Mesenchymal stem cell (in vitro differentiated cells and primary cell): ENCODE measurements around the gene KLHL29.

Experiments used
- DNase-seq: peaks from one replicate; pipeline ENCODE4 v3.0.0-alpha.2; 2013
- H2AFZ ChIP-seq: one replicate; pipeline ENCODE4 v1.6.1; 2013; ENCODE audit warnings: low read depth, mild to moderate bottlenecking, control low read depth, inconsistent platforms, low read length, moderate library complexity
- H2AK5ac ChIP-seq: 2 replicates; pipeline ENCODE4 v1.6.1; 2013; ENCODE audit warnings: low read length, moderate library complexity, mild to moderate bottlenecking, inconsistent platforms; ENCODE audit not compliant: severe bottlenecking
- H2BK120ac ChIP-seq: one replicate; pipeline ENCODE4 v1.6.1; 2013; ENCODE audit warnings: low read depth, mild to moderate bottlenecking, inconsistent platforms, low read length, moderate library complexity
- H2BK12ac ChIP-seq, 2 experiments: one replicate each; pipeline ENCODE4 v1.6.1; 2013; ENCODE audit warnings: inconsistent platforms in 2 of 2, low read length in 2 of 2, mild to moderate bottlenecking in 2 of 2, moderate library complexity in 2 of 2, control low read depth in 1 of 2
- H2BK15ac ChIP-seq: one replicate; pipeline ENCODE4 v1.6.1; 2013; ENCODE audit warnings: mild to moderate bottlenecking, low read depth, inconsistent platforms; ENCODE audit not compliant: poor library complexity, severe bottlenecking
- H2BK5ac ChIP-seq: 2 replicates; pipeline ENCODE4 v1.6.1; 2013; ENCODE audit warnings: low read depth, mild to moderate bottlenecking, low read length, control low read depth, inconsistent platforms; ENCODE audit not compliant: poor library complexity, severe bottlenecking
- H3K14ac ChIP-seq, 2 experiments: one replicate each; pipeline ENCODE4 v1.6.1; 2013; ENCODE audit warnings: inconsistent platforms in 2 of 2, low read length in 2 of 2, control low read depth in 1 of 2, mild to moderate bottlenecking in 1 of 2, moderate library complexity in 1 of 2
- H3K18ac ChIP-seq, 2 experiments: one replicate each; pipeline ENCODE4 v1.6.1; 2013; ENCODE audit warnings: inconsistent platforms in 2 of 2, low read length in 2 of 2, control low read depth in 1 of 2, low read depth in 1 of 2, mild to moderate bottlenecking in 1 of 2
- H3K23ac ChIP-seq, 2 experiments: one replicate each; pipeline ENCODE4 v1.6.1; 2013; ENCODE audit warnings: inconsistent platforms in 2 of 2, low read length in 2 of 2, mild to moderate bottlenecking in 2 of 2, moderate library complexity in 2 of 2, control low read depth in 1 of 2
- H3K27ac ChIP-seq: 2 replicates; pipeline ENCODE4 v1.5.1; 2013; ENCODE audit warnings: mild to moderate bottlenecking, moderate library complexity, low read length, control low read depth, inconsistent platforms; ENCODE audit not compliant: poor library complexity, severe bottlenecking
- H3K27me3 ChIP-seq, 2 experiments: 2 replicates each; pipeline versions ENCODE4 v1.6.1 to v1.7.0; 2013; ENCODE audit warnings: low read length in 2 of 2, mild to moderate bottlenecking in 2 of 2, moderate library complexity in 2 of 2, control low read depth in 1 of 2, inconsistent platforms in 1 of 2; ENCODE audit not compliant: control insufficient read depth in 1 of 2, insufficient read depth in 1 of 2
- H3K36me3 ChIP-seq, 2 experiments: 2 replicates each; pipeline versions ENCODE4 v1.6.1 to v1.7.0; 2013; ENCODE audit warnings: low read length in 2 of 2, control low read depth in 1 of 2, inconsistent platforms in 1 of 2, low read depth in 1 of 2, mild to moderate bottlenecking in 1 of 2; ENCODE audit not compliant: insufficient read depth in 2 of 2, control insufficient read depth in 1 of 2
- H3K4ac ChIP-seq, 2 experiments: one replicate each; pipeline ENCODE4 v1.6.1; 2013; ENCODE audit warnings: inconsistent platforms in 2 of 2, low read length in 2 of 2, mild to moderate bottlenecking in 2 of 2, moderate library complexity in 2 of 2, control low read depth in 1 of 2, low read depth in 1 of 2
- H3K4me1 ChIP-seq: 2 replicates; pipeline ENCODE4 v1.6.1; 2013; ENCODE audit warnings: low read depth, low read length, control low read depth; ENCODE audit not compliant: control insufficient read depth, insufficient read depth
- H3K4me2 ChIP-seq: 2 replicates; pipeline ENCODE4 v1.6.1; 2013; ENCODE audit warnings: low read length, mild to moderate bottlenecking, inconsistent platforms; ENCODE audit not compliant: poor library complexity, severe bottlenecking
- H3K4me3 ChIP-seq, 2 experiments: 2 replicates each; pipeline versions ENCODE4 v1.5.1 to v1.7.0; 2013; ENCODE audit warnings: low read length in 2 of 2, mild to moderate bottlenecking in 2 of 2, control low read depth in 1 of 2, low read depth in 1 of 2; ENCODE audit not compliant: insufficient read depth in 1 of 2
- H3K79me1 ChIP-seq: replicated peaks from 2 replicates; pipeline ENCODE4 v1.6.1; 2013; ENCODE audit warnings: mild to moderate bottlenecking, control low read depth, low read length, inconsistent platforms; ENCODE audit not compliant: poor library complexity, severe bottlenecking
- H3K9ac ChIP-seq: 2 replicates; pipeline ENCODE4 v1.7.0; 2013; ENCODE audit warnings: mild to moderate bottlenecking, low read length, moderate library complexity
- H3K9me3 ChIP-seq: 2 replicates; pipeline ENCODE4 v1.7.0; 2013; ENCODE audit warnings: mild to moderate bottlenecking, low read length; ENCODE audit not compliant: control insufficient read depth
- H4K8ac ChIP-seq: one replicate; pipeline ENCODE4 v1.6.1; 2013; ENCODE audit warnings: inconsistent platforms, mild to moderate bottlenecking, low read length, moderate library complexity
- H4K91ac ChIP-seq: one replicate; pipeline ENCODE4 v1.6.1; 2013; ENCODE audit warnings: mild to moderate bottlenecking, low read length, inconsistent platforms
- WGBS: methylation state at CpG from one replicate; pipeline ENCODE4 v1.1.7; 2013; ENCODE audit warnings: mixed read lengths; 5-methylcytosine and 5-hydroxymethylcytosine counted together

The KLHL29 gene

DNA sequence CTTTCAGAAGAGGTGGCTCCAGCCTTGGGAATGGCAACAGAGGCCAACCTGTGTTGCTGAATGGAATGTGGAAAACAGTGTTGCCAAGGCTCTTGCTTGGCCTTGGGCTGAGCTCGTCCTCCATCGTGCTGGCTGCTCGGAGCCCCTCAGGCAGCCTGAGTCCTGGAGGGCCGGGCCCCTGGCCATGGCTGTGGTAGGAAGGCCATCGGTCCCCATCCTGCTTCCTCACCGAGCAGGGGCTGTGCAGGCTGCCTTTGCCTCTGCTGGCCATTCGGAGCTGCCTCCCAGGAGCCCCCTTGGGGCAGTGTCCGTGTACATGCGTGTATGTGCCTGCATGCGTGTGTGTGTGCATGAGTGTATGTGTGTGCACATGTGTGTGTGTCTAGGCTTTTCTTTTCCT is 178.2 kb downstream of the KLHL29 start:
- no peak overlapping the region for H2BK15ac ChIP-seq
- DNase-seq = no peak
- no peak overlapping the region for H4K91ac ChIP-seq
- no peak overlapping the region for H2BK12ac ChIP-seq
- no peak overlapping the region for H3K4ac ChIP-seq
- H3K9me3 ChIP-seq = no peaks in the 10 kb centered on the region
- H2BK120ac ChIP-seq = no peak overlapping the region
- no peak overlapping the region for H2BK5ac ChIP-seq
- 85% methylated on average over 10 of the region's 10 CpGs for WGBS
- H3K4me2 ChIP-seq = no peak overlapping the region
- no peak overlapping the region for H3K14ac ChIP-seq
- peaks cover 0 to 6% of the 10 kb centered on the region in 2 experiments for H3K27me3 ChIP-seq
- no peak overlapping the region for H3K23ac ChIP-seq
- no peak overlapping the region for H3K27ac ChIP-seq
- H3K9ac ChIP-seq = no peak overlapping the region
- peaks cover 9 to 13% of the 10 kb centered on the region in 2 experiments for H3K36me3 ChIP-seq
- H4K8ac ChIP-seq = no peak overlapping the region
- H2AK5ac ChIP-seq = no peak overlapping the region
- H3K79me1 ChIP-seq = peaks cover under 1% of the 10 kb centered on the region
- H2AFZ ChIP-seq = no peak overlapping the region
- H3K4me1 ChIP-seq = peaks cover 29% of the 10 kb centered on the region
- no peak overlapping the region for H3K4me3 ChIP-seq
- no peak overlapping the region for H3K18ac ChIP-seq

GRCh38 chr2:23563673-23564614 is 179.0 kb downstream of the KLHL29 start:
- H3K9ac ChIP-seq = peak overlapping the region; percentile 9
- 72% methylated on average over 19 of the region's 22 CpGs for WGBS
- H3K79me1 ChIP-seq = peaks cover 5% of the 10 kb centered on the region

DNA sequence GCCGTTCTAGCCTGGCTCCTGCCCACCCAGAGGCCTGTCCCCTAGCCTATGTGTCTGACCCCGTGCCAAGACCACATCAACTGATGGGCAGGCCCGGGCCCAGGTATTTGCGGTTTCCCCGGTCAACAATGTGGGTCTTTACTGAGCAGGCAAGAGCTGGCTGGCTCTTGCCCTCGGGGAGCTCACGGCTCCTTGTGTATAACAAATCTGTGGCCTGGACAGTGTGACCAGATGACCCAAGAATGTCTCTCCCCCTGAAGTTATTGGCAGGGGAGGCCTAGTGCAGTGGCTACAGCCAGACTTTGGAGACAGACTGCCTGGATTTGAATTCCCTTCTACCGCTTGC is 179.6 kb downstream of the KLHL29 start:
- no peak overlapping the region for H3K4me2 ChIP-seq
- peak overlapping the region; percentile 55 for H2AK5ac ChIP-seq
- no peak overlapping the region for H3K4ac ChIP-seq
- H3K79me1 ChIP-seq = peaks cover 5% of the 10 kb centered on the region
- no peaks in the 10 kb centered on the region for H3K9me3 ChIP-seq
- peaks cover 29% of the 10 kb centered on the region for H3K4me1 ChIP-seq
- H2AFZ ChIP-seq = no peak overlapping the region
- no peak overlapping the region for H2BK12ac ChIP-seq
- H3K27ac ChIP-seq = no peak overlapping the region
- H2BK5ac ChIP-seq = no peak overlapping the region
- H2BK120ac ChIP-seq = no peak overlapping the region
- H3K4me3 ChIP-seq = no peak overlapping the region
- H3K23ac ChIP-seq = no peak overlapping the region
- H3K18ac ChIP-seq = no peak overlapping the region
- 91% methylated on average over 8 of the region's 8 CpGs for WGBS
- H3K36me3 ChIP-seq = peaks cover 9 to 13% of the 10 kb centered on the region in 2 experiments
- DNase-seq = peak; percentile 29
- no peak overlapping the region for H2BK15ac ChIP-seq
- H4K91ac ChIP-seq = no peak overlapping the region
- H4K8ac ChIP-seq = no peak overlapping the region
- no peak overlapping the region for H3K14ac ChIP-seq
- H3K27me3 ChIP-seq = peaks cover 0 to 2% of the 10 kb centered on the region in 2 experiments
- H3K9ac ChIP-seq = no peak overlapping the region

More at GRCh38 chr2:23563673-23564614, 179.0 kb downstream of the KLHL29 start:
- peaks cover 29% of the 10 kb centered on the region for H3K4me1 ChIP-seq
- H3K18ac ChIP-seq = no peak overlapping the region
- H2BK5ac ChIP-seq = no peak overlapping the region
- H2AK5ac ChIP-seq = peak overlapping the region; percentile 55
- H3K9me3 ChIP-seq = no peaks in the 10 kb centered on the region
- no peak overlapping the region for H4K91ac ChIP-seq
- no peak overlapping the region for H2AFZ ChIP-seq
- peaks cover 0 to 6% of the 10 kb centered on the region in 2 experiments for H3K27me3 ChIP-seq
- H3K23ac ChIP-seq = no peak overlapping the region
- peak overlapping the region; percentile 7 for H2BK15ac ChIP-seq
- H2BK12ac ChIP-seq = no peak overlapping the region
- peak overlapping the region; percentile 36 for H3K4me2 ChIP-seq
- no peak overlapping the region for H4K8ac ChIP-seq
- H3K4ac ChIP-seq = no peak overlapping the region
- peak; percentile 61 for DNase-seq
- no peak overlapping the region for H2BK120ac ChIP-seq
- peak overlapping the region in 1 of 2 experiments; percentile 18 for H3K14ac ChIP-seq
- peak overlapping the region; percentile 5 for H3K27ac ChIP-seq
- no peak overlapping the region for H3K4me3 ChIP-seq
- H3K36me3 ChIP-seq = peaks cover 9 to 13% of the 10 kb centered on the region in 2 experiments

DNA sequence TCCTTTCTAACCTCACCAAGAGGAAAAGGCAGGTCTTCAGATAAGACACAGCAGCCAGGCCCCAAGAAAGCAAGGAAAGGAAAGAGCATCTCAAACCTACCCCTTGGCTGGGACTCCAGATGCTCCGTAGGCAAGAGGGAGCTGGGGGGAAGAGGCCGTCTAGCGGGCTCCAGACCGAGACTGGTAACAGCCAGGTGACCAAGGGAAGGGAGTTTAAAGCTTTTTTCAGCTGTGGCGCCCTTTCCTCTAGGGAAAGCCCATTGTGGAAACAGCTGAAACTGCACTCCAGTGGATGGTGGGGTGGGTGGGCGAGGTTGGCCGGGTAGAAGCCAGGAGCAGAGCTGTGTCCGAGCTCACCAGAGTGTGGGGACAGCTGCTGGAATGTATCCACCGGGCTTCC is 180.4 kb downstream of the KLHL29 start:
- no peak overlapping the region for H2AFZ ChIP-seq
- peaks cover 5% of the 10 kb centered on the region for H3K79me1 ChIP-seq
- 98% methylated on average over 9 of the region's 9 CpGs for WGBS
- no peaks in the 10 kb centered on the region for H3K27me3 ChIP-seq
- H2AK5ac ChIP-seq = no peak overlapping the region
- H3K4me1 ChIP-seq = peaks cover 34% of the 10 kb centered on the region
- no peak overlapping the region for H3K4me2 ChIP-seq
- no peak overlapping the region for H3K4me3 ChIP-seq
- no peak overlapping the region for H2BK5ac ChIP-seq
- no peak overlapping the region for H4K91ac ChIP-seq
- H3K27ac ChIP-seq = no peak overlapping the region
- no peaks in the 10 kb centered on the region for H3K9me3 ChIP-seq
- H2BK120ac ChIP-seq = no peak overlapping the region
- H3K18ac ChIP-seq = no peak overlapping the region
- peaks cover 9 to 13% of the 10 kb centered on the region in 2 experiments for H3K36me3 ChIP-seq
- H2BK15ac ChIP-seq = no peak overlapping the region
- no peak overlapping the region for H3K14ac ChIP-seq
- H2BK12ac ChIP-seq = no peak overlapping the region
- no peak overlapping the region for H3K9ac ChIP-seq
- no peak overlapping the region for H4K8ac ChIP-seq
- no peak overlapping the region for H3K4ac ChIP-seq
- no peak overlapping the region for H3K23ac ChIP-seq
- DNase-seq = no peak
